WTC11 (cell line): ENCODE measurements around the gene FAM241A. TPM values are rescaled to one million over a fixed set of nuclear protein-coding genes. Genes with fewer than 3 reads are reported as not detected.
A peak's percentile ranks its signal among the peaks of the same experiment; 100 is the strongest.

ENCODE experiments used
- ATAC-seq: fragments of 200-7000 bp; cut with Tn5 transposase; 2 replicates; pipeline ENCODE4 v1.10.0; 2021; ENCODE audit warnings: mild to moderate bottlenecking, moderate library complexity
- CTCF ChIA-PET: fragments of 300-600 bp; sonication (Branson Sonifier 250); formaldehyde crosslinking; loops from one replicate; lab custom pipeline; 2021; ENCODE audit warnings: antibody characterized with exemption; lab: Charles Lee
- POLR2A ChIA-PET: fragments of 350-600 bp; sonication (Branson Sonifier 250); formaldehyde crosslinking; loops from one replicate; lab custom pipeline; 2021; ENCODE audit warnings: antibody characterized with exemption; lab: Charles Lee
- DNase-seq: peaks from one replicate; pipeline ENCODE4 v3.0.0; 2021; ENCODE audit warnings: low spot score
- H3K27ac Mint-ChIP-seq: 2 replicates; pipeline ENCODE4 v1.8.0; 2021; ENCODE audit warnings: mixed read lengths
- H3K27me3 Mint-ChIP-seq: 2 replicates; pipeline ENCODE4 v1.8.0; 2021; ENCODE audit warnings: low read depth, mild to moderate bottlenecking, moderate library complexity, mixed read lengths
- H3K36me3 Mint-ChIP-seq: 2 replicates; pipeline ENCODE4 v1.8.0; 2021; ENCODE audit warnings: mixed read lengths
- H3K4me1 Mint-ChIP-seq: 2 replicates; pipeline ENCODE4 v1.8.0; 2022; ENCODE audit warnings: mixed read lengths
- H3K4me3 Mint-ChIP-seq: 2 replicates; pipeline ENCODE4 v1.8.0; 2021; ENCODE audit warnings: mild to moderate bottlenecking, moderate library complexity, mixed read lengths
- H3K9me3 Mint-ChIP-seq: 2 replicates; pipeline ENCODE4 v1.8.0; 2021; ENCODE audit warnings: mixed read lengths
- ATF1 ChIP-seq: sonication (generic); formaldehyde crosslinking; IDR thresholded peaks from 2 replicates; pipeline ENCODE4 v1.8.1; 2023; ENCODE audit warnings: mild to moderate bottlenecking, moderate library complexity, missing genetic modification reagents
- ETV6 ChIP-seq: sonication (generic); formaldehyde crosslinking; IDR thresholded peaks from 2 replicates; pipeline ENCODE4 v1.8.1; 2022; ENCODE audit warnings: mild to moderate bottlenecking, missing genetic modification reagents
- FOXJ3 ChIP-seq: sonication (generic); formaldehyde crosslinking; IDR thresholded peaks from 2 replicates; pipeline ENCODE4 v1.9.0; 2021; ENCODE audit warnings: missing genetic modification reagents, mild to moderate bottlenecking, borderline replicate concordance
- GABPB1 ChIP-seq: sonication (generic); formaldehyde crosslinking; IDR thresholded peaks from 2 replicates; pipeline ENCODE4 v1.8.1; 2023; ENCODE audit warnings: mild to moderate bottlenecking, missing genetic modification reagents
- IRF2 ChIP-seq: sonication (generic); formaldehyde crosslinking; IDR thresholded peaks from 2 replicates; pipeline ENCODE4 v1.8.0; 2022; ENCODE audit warnings: low read depth, missing genetic modification reagents, borderline replicate concordance
- OVOL2 ChIP-seq: fragments of 250-450 bp; sonication (Bioruptor Pico); IDR thresholded peaks from 2 replicates; pipeline ENCODE4 v1.9.0; 2021; ENCODE audit warnings: mild to moderate bottlenecking, borderline replicate concordance
- RORB ChIP-seq: fragments of 250-450 bp; sonication (Bioruptor Pico); IDR thresholded peaks from 2 replicates; pipeline ENCODE4 v1.9.0; 2021; ENCODE audit warnings: mild to moderate bottlenecking
- ZNF219 ChIP-seq: sonication (generic); formaldehyde crosslinking; IDR thresholded peaks from 2 replicates; pipeline ENCODE4 v1.8.0; 2023; ENCODE audit warnings: missing genetic modification reagents, mild to moderate bottlenecking, borderline replicate concordance
- total RNA-seq: library from RNA; stranded (reverse); gene quantifications from 3 replicates; pipeline ENCODE4 v1.2.3, GENCODE V29; 2021
- TF ChIP-seq, protein P1 (sequence below): sonication (generic); formaldehyde crosslinking; IDR thresholded peaks from 2 replicates; pipeline ENCODE4 v1.8.0; 2022; ENCODE audit warnings: mild to moderate bottlenecking, missing genetic modification reagents
- TF ChIP-seq, protein P2 (sequence below): fragments of 250-450 bp; sonication (Bioruptor Pico); IDR thresholded peaks from 2 replicates; pipeline ENCODE4 v1.9.0; 2021; ENCODE audit warnings: mild to moderate bottlenecking
- TF ChIP-seq, protein P3 (sequence below): fragments of 250-450 bp; sonication (Bioruptor Pico); IDR thresholded peaks from 2 replicates; pipeline ENCODE4 v1.9.0; 2021; ENCODE audit warnings: mild to moderate bottlenecking, borderline replicate concordance
- TF ChIP-seq, protein P4 (sequence below): sonication (generic); formaldehyde crosslinking; IDR thresholded peaks from 2 replicates; pipeline ENCODE4 v1.8.1; 2023; ENCODE audit warnings: mild to moderate bottlenecking, missing genetic modification reagents, borderline replicate concordance

Gene FAM241A
- total RNA-seq, 1 experiment from 2014 or later, result 0.22 TPM

DNA sequence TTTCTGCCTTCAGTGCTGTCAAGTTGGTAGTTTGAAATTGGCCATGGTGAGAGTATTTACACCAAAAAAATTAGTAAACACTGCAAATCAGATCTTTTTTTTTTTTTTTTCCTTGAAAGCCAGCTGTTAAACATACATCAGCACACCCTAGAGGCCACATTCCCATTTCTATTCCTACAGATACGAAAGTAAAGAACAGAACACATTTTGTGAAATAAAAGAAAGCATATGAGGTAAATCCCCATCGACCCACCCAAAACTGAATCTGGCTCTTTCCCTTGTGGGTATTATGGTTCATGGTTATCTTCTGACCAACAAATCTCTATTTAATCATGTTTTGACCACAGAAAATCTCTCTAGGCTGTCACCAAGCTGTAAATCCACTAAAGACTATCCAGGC lies 44.5 kb downstream of the FAM241A start:
- Mint-ChIP-seq H3K27me3 (no peaks in the 10 kb centered on the region), H3K27ac (peak overlapping the region; percentile 61; the same call in 1 of the 2 replicates), H3K9me3 (no peaks in the 10 kb centered on the region), H3K36me3 (no peaks in the 10 kb centered on the region), H3K4me1 (no peaks in the 10 kb centered on the region), H3K4me3 (no peak overlapping the region)
- CTCF ChIA-PET, result interaction anchor here (0.6 to 2.2 kb wide), 5 partner anchors 12 to 209 kb away, joined by 3 to 13 read pairs (median 3); no protein-coding TSS in a partner anchor
- ATAC-seq, result no peak
- no peak for DNase-seq
- POLR2A ChIA-PET, result no interaction called here
- no peak for TF ChIP-seq ZNF219 (CRISPR knock-in tag)
- TF ChIP-seq, protein P1, sequence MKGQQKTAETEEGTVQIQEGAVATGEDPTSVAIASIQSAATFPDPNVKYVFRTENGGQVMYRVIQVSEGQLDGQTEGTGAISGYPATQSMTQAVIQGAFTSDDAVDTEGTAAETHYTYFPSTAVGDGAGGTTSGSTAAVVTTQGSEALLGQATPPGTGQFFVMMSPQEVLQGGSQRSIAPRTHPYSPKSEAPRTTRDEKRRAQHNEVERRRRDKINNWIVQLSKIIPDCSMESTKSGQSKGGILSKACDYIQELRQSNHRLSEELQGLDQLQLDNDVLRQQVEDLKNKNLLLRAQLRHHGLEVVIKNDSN (CRISPR knock-in tag), result no peak
- no peak for TF ChIP-seq RORB (CRISPR knock-in tag)

DNA sequence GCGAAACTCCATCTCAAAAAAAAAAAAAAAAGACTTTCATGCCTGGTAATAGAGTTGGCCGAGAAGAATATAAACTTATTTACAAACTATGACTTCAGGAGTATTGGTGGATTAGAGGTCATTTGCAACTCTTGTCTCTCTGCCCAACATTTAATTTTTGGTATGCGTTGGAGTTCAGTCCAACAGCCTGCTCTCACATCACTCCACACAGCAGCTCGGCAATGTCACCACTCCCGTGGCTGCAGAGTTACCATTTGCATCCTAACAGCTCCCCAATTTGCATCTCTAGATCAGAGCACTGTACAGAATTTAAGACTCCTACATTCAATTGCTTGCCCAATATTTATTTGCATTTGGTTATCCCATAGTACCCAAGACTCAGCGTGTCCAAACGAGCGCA lies 45.4 kb downstream of the FAM241A start:
- ATAC-seq (no peak), DNase-seq (no peak)
- ChIA-PET POLR2A (no interaction called here), CTCF (interaction anchor here (2.2 kb wide), 1 partner anchor 91 kb away, joined by 13 read pairs; no protein-coding TSS in a partner anchor)
- H3K4me1 Mint-ChIP-seq, result no peaks in the 10 kb centered on the region
- no peak overlapping the region for H3K27ac Mint-ChIP-seq
- TF ChIP-seq OVOL2 (CRISPR knock-in tag) (no peak), ETV6 (no peak), IRF2 (CRISPR knock-in tag) (no peak), FOXJ3 (no peak), ATF1 (CRISPR knock-in tag) (no peak), RORB (CRISPR knock-in tag) (no peak), GABPB1 (CRISPR knock-in tag) (no peak)
- TF ChIP-seq, protein P2, sequence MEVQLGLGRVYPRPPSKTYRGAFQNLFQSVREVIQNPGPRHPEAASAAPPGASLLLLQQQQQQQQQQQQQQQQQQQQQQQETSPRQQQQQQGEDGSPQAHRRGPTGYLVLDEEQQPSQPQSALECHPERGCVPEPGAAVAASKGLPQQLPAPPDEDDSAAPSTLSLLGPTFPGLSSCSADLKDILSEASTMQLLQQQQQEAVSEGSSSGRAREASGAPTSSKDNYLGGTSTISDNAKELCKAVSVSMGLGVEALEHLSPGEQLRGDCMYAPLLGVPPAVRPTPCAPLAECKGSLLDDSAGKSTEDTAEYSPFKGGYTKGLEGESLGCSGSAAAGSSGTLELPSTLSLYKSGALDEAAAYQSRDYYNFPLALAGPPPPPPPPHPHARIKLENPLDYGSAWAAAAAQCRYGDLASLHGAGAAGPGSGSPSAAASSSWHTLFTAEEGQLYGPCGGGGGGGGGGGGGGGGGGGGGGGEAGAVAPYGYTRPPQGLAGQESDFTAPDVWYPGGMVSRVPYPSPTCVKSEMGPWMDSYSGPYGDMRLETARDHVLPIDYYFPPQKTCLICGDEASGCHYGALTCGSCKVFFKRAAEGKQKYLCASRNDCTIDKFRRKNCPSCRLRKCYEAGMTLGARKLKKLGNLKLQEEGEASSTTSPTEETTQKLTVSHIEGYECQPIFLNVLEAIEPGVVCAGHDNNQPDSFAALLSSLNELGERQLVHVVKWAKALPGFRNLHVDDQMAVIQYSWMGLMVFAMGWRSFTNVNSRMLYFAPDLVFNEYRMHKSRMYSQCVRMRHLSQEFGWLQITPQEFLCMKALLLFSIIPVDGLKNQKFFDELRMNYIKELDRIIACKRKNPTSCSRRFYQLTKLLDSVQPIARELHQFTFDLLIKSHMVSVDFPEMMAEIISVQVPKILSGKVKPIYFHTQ (CRISPR knock-in tag), result no peak
- TF ChIP-seq, protein P3, sequence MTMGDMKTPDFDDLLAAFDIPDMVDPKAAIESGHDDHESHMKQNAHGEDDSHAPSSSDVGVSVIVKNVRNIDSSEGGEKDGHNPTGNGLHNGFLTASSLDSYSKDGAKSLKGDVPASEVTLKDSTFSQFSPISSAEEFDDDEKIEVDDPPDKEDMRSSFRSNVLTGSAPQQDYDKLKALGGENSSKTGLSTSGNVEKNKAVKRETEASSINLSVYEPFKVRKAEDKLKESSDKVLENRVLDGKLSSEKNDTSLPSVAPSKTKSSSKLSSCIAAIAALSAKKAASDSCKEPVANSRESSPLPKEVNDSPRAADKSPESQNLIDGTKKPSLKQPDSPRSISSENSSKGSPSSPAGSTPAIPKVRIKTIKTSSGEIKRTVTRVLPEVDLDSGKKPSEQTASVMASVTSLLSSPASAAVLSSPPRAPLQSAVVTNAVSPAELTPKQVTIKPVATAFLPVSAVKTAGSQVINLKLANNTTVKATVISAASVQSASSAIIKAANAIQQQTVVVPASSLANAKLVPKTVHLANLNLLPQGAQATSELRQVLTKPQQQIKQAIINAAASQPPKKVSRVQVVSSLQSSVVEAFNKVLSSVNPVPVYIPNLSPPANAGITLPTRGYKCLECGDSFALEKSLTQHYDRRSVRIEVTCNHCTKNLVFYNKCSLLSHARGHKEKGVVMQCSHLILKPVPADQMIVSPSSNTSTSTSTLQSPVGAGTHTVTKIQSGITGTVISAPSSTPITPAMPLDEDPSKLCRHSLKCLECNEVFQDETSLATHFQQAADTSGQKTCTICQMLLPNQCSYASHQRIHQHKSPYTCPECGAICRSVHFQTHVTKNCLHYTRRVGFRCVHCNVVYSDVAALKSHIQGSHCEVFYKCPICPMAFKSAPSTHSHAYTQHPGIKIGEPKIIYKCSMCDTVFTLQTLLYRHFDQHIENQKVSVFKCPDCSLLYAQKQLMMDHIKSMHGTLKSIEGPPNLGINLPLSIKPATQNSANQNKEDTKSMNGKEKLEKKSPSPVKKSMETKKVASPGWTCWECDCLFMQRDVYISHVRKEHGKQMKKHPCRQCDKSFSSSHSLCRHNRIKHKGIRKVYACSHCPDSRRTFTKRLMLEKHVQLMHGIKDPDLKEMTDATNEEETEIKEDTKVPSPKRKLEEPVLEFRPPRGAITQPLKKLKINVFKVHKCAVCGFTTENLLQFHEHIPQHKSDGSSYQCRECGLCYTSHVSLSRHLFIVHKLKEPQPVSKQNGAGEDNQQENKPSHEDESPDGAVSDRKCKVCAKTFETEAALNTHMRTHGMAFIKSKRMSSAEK (CRISPR knock-in tag), result no peak
- TF ChIP-seq, protein P4, sequence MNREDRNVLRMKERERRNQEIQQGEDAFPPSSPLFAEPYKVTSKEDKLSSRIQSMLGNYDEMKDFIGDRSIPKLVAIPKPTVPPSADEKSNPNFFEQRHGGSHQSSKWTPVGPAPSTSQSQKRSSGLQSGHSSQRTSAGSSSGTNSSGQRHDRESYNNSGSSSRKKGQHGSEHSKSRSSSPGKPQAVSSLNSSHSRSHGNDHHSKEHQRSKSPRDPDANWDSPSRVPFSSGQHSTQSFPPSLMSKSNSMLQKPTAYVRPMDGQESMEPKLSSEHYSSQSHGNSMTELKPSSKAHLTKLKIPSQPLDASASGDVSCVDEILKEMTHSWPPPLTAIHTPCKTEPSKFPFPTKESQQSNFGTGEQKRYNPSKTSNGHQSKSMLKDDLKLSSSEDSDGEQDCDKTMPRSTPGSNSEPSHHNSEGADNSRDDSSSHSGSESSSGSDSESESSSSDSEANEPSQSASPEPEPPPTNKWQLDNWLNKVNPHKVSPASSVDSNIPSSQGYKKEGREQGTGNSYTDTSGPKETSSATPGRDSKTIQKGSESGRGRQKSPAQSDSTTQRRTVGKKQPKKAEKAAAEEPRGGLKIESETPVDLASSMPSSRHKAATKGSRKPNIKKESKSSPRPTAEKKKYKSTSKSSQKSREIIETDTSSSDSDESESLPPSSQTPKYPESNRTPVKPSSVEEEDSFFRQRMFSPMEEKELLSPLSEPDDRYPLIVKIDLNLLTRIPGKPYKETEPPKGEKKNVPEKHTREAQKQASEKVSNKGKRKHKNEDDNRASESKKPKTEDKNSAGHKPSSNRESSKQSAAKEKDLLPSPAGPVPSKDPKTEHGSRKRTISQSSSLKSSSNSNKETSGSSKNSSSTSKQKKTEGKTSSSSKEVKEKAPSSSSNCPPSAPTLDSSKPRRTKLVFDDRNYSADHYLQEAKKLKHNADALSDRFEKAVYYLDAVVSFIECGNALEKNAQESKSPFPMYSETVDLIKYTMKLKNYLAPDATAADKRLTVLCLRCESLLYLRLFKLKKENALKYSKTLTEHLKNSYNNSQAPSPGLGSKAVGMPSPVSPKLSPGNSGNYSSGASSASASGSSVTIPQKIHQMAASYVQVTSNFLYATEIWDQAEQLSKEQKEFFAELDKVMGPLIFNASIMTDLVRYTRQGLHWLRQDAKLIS, result no peak
- no peaks in the 10 kb centered on the region for H3K9me3 Mint-ChIP-seq
- no peak overlapping the region for H3K4me3 Mint-ChIP-seq
- no peaks in the 10 kb centered on the region for H3K27me3 Mint-ChIP-seq
- no peaks in the 10 kb centered on the region for H3K36me3 Mint-ChIP-seq
